ENCODE measurements around the gene KLK11.

Gene KLK11

DNA sequence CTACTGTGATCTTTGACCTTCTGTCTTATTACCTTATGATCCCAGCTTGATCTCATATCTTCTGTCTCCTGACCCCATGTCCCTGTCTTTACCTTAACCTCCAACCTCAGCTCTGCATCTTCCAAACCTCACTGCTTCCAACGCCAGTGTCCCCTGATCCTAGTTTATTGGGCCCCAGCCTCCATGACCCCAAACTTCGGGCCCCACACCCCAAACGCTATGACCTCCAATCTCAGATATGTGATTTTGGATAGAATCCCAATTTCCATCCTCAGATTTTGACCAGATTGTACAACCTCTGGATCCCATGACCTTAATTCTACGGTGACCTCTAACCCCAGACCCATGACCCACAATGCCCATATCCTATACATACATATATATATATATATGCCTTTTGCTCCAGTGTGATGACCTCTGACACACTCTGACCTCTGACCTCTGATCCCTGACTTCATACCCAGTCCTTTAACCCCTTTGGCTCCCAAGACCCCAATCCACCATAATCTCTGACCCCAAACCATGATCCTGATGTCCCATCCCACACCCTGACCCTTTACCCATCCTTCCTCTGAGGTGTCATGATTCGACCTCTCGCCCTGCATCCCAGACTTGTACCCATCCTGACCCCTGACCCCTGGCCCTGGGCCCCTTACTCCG lies 4.9 kb upstream of the KLK11 start:
- TF ChIP-seq, protein P1, sequence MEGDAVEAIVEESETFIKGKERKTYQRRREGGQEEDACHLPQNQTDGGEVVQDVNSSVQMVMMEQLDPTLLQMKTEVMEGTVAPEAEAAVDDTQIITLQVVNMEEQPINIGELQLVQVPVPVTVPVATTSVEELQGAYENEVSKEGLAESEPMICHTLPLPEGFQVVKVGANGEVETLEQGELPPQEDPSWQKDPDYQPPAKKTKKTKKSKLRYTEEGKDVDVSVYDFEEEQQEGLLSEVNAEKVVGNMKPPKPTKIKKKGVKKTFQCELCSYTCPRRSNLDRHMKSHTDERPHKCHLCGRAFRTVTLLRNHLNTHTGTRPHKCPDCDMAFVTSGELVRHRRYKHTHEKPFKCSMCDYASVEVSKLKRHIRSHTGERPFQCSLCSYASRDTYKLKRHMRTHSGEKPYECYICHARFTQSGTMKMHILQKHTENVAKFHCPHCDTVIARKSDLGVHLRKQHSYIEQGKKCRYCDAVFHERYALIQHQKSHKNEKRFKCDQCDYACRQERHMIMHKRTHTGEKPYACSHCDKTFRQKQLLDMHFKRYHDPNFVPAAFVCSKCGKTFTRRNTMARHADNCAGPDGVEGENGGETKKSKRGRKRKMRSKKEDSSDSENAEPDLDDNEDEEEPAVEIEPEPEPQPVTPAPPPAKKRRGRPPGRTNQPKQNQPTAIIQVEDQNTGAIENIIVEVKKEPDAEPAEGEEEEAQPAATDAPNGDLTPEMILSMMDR (conservative IDR thresholded peaks at IDR 0.05; ENCODE audit: control insufficient read depth, insufficient read depth, low read depth, low read length): no peak
- H3K4me3 ChIP-seq (ENCODE audit: control insufficient read depth, low read depth, low read length): no peak overlapping the region
- no peak for DNase-seq (ENCODE audit: low read depth)

DNA sequence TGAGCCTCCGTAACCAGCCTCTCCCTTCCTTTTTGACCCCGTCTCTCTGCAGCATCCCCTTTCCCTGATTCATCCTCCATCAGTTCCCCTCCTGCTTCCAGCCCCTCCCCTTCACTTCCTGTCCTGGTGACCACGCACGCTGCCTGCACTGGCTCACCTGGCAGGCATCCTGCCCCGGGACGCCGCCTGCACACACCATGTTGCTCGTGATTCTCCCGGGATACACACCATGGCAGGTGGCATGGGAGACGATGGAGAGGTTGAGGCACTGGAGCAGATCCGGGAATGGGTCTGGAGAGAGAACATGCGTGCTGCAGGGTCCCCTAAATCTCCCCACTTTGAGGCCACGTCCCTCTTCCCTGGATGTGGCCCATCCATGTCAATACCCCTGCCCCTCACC lies 4.2 kb upstream of the KLK11 start:
- TF ChIP-seq, protein P1 (conservative IDR thresholded peaks at IDR 0.05; ENCODE audit: control insufficient read depth, insufficient read depth, low read depth, low read length): no peak
- no peak overlapping the region for H3K4me3 ChIP-seq (ENCODE audit: control insufficient read depth, low read depth, low read length)
- DNase-seq (ENCODE audit: low read depth): no peak

DNA sequence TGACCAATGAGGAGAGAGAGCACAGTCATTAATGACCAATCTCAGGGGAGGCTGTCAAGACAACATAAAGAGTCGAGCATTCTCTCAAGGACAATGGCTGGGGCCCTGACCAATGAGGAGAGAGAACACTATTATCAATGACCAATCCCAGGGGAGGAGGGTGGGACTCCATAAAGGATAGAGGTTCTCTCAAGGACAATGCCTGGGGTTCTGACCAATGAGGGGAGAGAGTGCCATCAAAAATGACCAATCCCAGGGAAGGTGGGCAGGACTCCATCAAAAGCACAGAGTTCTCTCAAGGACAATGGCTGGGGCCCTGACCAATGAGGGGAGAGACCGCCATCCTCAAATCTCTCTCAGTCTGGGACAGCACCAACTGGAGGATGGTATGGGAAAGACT lies 3.3 kb upstream of the KLK11 start:
- DNase-seq (ENCODE audit: low read depth): no peak
- TF ChIP-seq, protein P1 (conservative IDR thresholded peaks at IDR 0.05; ENCODE audit: control insufficient read depth, insufficient read depth, low read depth, low read length): no peak
- H3K4me3 ChIP-seq (ENCODE audit: control insufficient read depth, low read depth, low read length): no peak overlapping the region

DNA sequence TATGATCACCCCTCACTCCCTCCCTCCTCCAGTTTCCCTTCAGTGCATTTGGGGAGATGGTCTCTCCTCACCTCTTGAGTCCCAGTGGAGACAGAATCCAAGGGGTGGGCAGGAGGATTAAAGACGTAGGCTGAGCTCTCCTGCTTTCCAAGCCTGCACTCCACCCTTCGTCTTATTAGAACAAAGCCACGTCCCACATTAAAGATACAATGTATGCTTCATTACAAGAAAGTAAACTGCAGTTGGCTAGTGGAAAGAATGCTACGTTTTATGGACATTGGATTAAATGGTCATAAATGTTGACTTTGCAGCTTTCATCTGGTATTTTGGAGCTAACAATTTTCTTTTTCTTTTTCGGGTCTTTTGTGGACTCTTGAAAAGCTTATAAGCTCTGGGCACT lies 1.5 kb upstream of the KLK11 start:
- TF ChIP-seq, protein P1 (conservative IDR thresholded peaks at IDR 0.05; ENCODE audit: control insufficient read depth, insufficient read depth, low read depth, low read length): no peak
- no peak overlapping the region for H3K4me3 ChIP-seq (ENCODE audit: control insufficient read depth, low read depth, low read length)
- DNase-seq (ENCODE audit: low read depth): no peak

DNA sequence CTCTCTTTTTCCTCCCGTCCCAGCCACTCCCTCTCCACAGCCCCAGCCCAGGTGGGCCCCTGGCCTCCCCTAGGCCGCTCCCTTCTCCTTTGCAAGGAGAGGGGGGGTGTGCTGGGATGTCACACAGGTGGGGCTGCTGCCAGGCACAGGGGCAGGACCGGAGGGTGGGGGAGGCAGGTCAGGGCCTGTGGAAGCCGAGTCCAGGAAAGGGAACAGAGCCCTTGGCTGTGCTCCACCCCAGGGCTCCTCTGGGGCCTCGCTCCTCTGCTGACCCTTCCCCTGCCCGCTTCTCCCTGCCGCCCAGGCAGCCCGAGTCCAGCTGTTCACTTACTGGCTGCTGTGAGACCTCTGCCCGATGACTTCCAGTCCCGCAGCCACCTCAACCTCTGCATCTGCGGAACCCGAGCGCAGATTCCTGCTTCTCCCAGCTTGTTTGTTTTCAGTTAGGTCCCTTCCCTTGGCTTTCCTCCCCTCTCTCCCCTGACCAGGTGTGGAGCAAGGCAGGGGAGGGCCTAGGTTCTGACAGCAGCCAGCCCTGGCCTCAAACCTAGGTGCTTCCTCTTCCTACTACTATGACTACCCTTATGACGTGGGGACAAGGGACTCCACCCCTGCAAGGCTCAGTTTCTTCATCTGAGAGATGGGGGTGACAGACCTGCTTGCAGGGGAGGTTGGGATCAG lies 850 bp upstream of the KLK11 start:
- no peak for DNase-seq (ENCODE audit: low read depth)
- H3K4me3 ChIP-seq (ENCODE audit: control insufficient read depth, low read depth, low read length): no peak overlapping the region
- TF ChIP-seq, protein P1 (conservative IDR thresholded peaks at IDR 0.05; ENCODE audit: control insufficient read depth, insufficient read depth, low read depth, low read length): no peak

DNA sequence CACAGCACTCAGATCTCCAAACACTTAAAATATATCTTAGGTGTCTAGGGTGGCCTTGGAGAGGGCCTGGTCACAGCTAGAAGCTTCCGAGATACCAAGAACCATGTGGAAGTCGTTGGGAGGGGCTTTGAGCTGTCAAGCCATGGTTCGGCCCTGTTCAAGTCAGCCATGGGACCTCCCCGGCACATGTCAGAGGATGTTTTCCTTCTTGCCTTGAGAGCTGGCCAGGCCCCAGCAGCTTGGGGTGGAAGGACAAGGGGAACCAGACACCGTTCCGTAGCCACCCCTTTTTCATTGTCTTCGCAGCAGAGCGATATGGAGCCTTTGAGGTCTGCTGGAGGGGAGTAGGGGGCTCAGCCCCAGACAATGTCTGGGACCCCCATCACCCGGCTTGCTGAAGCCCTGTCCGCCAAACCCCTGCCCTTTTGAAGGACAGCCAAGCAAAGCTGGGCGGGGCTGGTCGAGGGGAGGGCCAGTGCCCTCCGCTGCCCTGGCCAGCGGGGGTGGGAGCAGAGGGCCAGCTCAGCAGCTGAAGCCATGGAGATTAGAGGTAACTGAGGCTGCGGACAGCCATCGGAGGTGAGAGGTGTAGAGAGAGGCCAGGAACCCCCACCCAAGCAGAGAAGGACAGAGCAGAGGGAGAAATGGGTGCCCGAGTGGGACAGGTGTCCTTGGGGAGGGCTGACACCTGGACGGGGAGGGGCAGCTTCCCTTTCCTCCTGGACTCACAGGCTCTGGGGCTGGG lies 435 bp downstream of the KLK11 start:
- DNase-seq (ENCODE audit: low read depth): no peak
- H3K4me3 ChIP-seq (ENCODE audit: control insufficient read depth, low read depth, low read length): no peak overlapping the region
- TF ChIP-seq, protein P1 (conservative IDR thresholded peaks at IDR 0.05; ENCODE audit: control insufficient read depth, insufficient read depth, low read depth, low read length): no peak

Measured in fibroblast of mammary gland (primary cell).